Body of pancreas (tissue), 4 donors: ENCODE measurements around the gene PRPF31. TPM values are rescaled to one million over a fixed set of nuclear protein-coding genes. Genes with fewer than 3 reads are reported as not detected.

Experiments used
- ATAC-seq: fragments of 150-250 bp; one replicate; pipeline ENCODE4 v1.9.1; 2016
- DNase-seq, 4 donors: peaks; one replicate each; pipeline ENCODE4 v3.0.0-alpha.2; 2019
- H3K27ac ChIP-seq, 4 donors: fragments of 200-600 bp; sonication (generic); 1 replicate in 3 of 4; 2 replicates in 1 of 4; pipeline versions ENCODE4 v1.5.1 to v1.6.1; 2016 to 2019; ENCODE audit warnings: mild to moderate bottlenecking in 1 of 4, mixed read lengths in 1 of 4, moderate library complexity in 1 of 4
- H3K27me3 ChIP-seq, 2 donors: fragments of 200-600 bp; sonication (generic); one replicate each; pipeline ENCODE4 v1.6.0; 2016; ENCODE audit warnings: mild to moderate bottlenecking in 1 of 2
- H3K36me3 ChIP-seq, 2 donors: fragments of 200-600 bp; sonication (generic); replicated peaks in 1 of 2; 2 replicates each; pipeline ENCODE4 v1.5.1; 2016; ENCODE audit warnings: low read depth in 2 of 2; ENCODE audit not compliant: insufficient read depth in 1 of 2
- H3K4me1 ChIP-seq: fragments of 200-600 bp; sonication (generic); one replicate; pipeline ENCODE4 v1.6.0; 2016
- H3K4me3 ChIP-seq, 2 donors: fragments of 200-600 bp; sonication (generic); 1 replicate in 1 of 2; 2 replicates in 1 of 2; pipeline ENCODE4 v1.5.1; 2016 to 2019
- H3K9me3 ChIP-seq, 3 donors: fragments of 200-600 bp; sonication (generic); 1 replicate in 2 of 3; 2 replicates in 1 of 3; pipeline ENCODE4 v1.5.1; 2016
- CTCF ChIP-seq, 7 experiments: fragments of 450-650 bp in 4 of 7; fragments of 200-600 bp in 3 of 7; sonication (generic) in 3 of 7; IDR thresholded peaks; one replicate each; pipeline ENCODE4 v1.5.1; 2016 to 2019; ENCODE audit warnings: antibody characterized with exemption in 7 of 7
- POLR2A ChIP-seq, 3 donors: fragments of 450-650 bp; IDR thresholded peaks; one replicate each; pipeline ENCODE4 v1.6.1; 2016; ENCODE audit warnings: antibody characterized with exemption in 3 of 3, mild to moderate bottlenecking in 2 of 3
- WGBS, 2 donors: methylation state at CpG; one replicate each; pipeline ENCODE4 v1.1.5; 2017; 5-methylcytosine and 5-hydroxymethylcytosine counted together
- intact Hi-C: fragments of 100-400 bp; cut with DNase I; formaldehyde crosslinking; loops from one replicate; pipeline ENCODE4 v1.15.1; 2023
- total RNA-seq, 2 donors: library from RNA; depleted of rRNA; stranded (reverse); fragments of >200 nt; gene quantifications; one replicate each; pipeline ENCODE4 v1.1.0, GENCODE V29; 2016

PRPF31 gene
- total RNA-seq, 2 donors from 2014 or later: 17.8 to 24.1 TPM

DNA sequence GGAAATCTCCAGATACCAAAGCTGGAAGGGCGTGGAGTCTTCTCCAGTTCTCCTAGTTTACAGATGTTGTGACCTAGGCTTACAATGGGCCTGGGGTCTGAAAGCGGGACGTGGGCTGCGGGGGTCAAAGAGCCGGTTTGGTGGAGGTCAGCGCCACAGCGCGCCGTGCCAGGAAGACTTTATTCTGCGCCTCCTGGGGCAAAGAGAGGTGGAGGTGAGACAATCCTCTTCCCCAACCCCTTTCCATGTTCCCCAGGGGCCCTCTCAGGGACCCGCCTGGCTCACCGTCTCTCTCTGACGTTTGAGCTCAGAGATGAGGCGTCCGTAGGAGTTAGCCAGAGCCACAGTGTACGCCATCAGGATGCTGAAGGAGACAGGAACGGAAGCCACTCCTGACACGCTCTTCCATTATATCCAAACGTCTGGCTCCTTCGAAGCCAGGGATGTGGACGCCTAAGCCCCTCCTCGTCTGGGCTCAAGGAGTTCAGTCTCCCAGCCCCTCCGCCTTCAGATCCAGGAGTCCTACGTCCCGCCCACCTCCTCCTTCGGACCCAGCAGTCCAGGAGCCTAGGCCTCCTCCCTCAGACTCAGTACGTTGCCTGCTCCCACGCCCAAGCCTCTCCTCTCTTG is 44.7 kb downstream of the PRPF31 start:
- peaks cover 48% of the 10 kb centered on the region for H3K4me1 ChIP-seq
- ATAC-seq (no peak), DNase-seq (no peak)
- peak overlapping the region; percentile 3 to 29 for H3K4me3 ChIP-seq
- intact Hi-C loops: no loop called here
- 2% methylated on average over 18 to 28 of the region's 28 CpGs for WGBS, 2 donors
- peak overlapping the region; percentile 82 to 96 (median 90) for H3K27ac ChIP-seq
- H3K9me3 ChIP-seq: no peaks in the 10 kb centered on the region
- no peaks in the 10 kb centered on the region for H3K27me3 ChIP-seq
- peaks cover 5 to 9% of the 10 kb centered on the region in 2 donors for H3K36me3 ChIP-seq
- TF ChIP-seq POLR2A (IDR thresholded peaks at IDR 0.05) (no peak), CTCF (IDR thresholded peaks at IDR 0.05) (no peak)

DNA sequence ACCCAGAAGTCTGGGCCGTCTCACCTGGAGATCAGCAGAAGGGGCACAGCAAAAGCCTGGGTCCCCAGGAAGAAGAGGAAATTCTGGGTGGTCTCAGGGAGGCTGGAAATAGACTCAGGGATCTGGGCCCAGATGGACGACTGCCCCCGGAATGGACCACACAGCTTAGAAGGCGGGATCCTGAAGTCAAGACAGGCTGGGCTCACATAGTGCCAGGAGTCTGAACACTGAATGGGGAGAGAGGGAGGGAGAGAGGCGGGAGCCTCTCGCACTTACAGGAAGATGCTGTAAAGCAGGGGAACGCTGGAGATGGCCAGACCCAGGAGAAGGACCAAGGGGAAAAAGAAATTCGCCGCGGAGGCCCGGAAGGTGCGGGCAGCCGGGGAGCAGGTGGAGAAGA is 45.3 kb downstream of the PRPF31 start:
- 25 to 34% methylated on average over 13 of the region's 13 CpGs for WGBS, 2 donors
- H3K4me1 ChIP-seq: peaks cover 48% of the 10 kb centered on the region

DNA sequence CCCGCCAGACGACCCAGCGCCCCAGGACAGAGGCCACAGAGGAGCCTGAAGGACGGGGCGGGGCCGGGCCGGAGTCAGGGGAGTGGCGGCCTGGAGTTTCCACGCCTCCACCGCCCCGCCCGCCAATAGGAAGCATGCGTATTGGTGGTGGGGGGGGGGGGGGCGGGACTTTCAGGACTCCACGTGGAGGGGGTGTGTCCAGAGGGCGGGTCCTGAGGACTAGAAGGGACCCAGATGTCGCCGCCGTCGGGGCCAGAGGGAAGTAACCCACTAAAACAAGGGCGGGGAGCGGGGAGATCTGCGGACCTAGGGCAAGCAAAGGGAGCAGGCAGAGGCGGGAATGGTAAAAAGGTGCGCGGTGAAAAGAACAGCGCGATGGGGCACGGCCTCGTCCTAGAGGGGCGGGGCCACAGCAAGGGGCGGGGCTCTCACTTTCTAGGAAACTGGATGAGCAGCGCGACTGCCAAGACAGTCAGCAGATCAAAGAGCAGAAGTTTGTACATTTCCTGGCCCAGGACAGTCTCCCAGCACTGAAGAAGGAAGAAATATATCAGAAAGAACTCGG is 46.8 kb downstream of the PRPF31 start:
- no peaks in the 10 kb centered on the region for H3K27me3 ChIP-seq
- H3K4me1 ChIP-seq: peaks cover 48% of the 10 kb centered on the region
- DNase-seq (peak; percentile 89 to 95 (median 94)), ATAC-seq (peak; percentile 33)
- no peak for TF ChIP-seq CTCF (IDR thresholded peaks at IDR 0.05)
- peak in 2 of 3 donors; percentile 5 to 24 for TF ChIP-seq POLR2A (IDR thresholded peaks at IDR 0.05)
- H3K27ac ChIP-seq: peak overlapping the region in 2 of 4 donors; percentile 30 to 68
- intact Hi-C loops: no loop called here
- no peak overlapping the region for H3K4me3 ChIP-seq
- WGBS, 2 donors: 2 to 6% methylated on average over 18 to 32 of the region's 35 CpGs
- no peaks in the 10 kb centered on the region for H3K36me3 ChIP-seq
- no peaks in the 10 kb centered on the region for H3K9me3 ChIP-seq

More for the DNA sequence above, 45.3 kb downstream of the PRPF31 start:
- H3K9me3 ChIP-seq: no peaks in the 10 kb centered on the region
- peak overlapping the region in 3 of 4 donors; percentile 86 to 96 (median 95) for H3K27ac ChIP-seq
- ATAC-seq (no peak), DNase-seq (no peak)
- H3K36me3 ChIP-seq: peaks cover 5 to 8% of the 10 kb centered on the region in 2 donors
- H3K4me3 ChIP-seq: no peak overlapping the region
- TF ChIP-seq POLR2A (IDR thresholded peaks at IDR 0.05) (no peak), CTCF (IDR thresholded peaks at IDR 0.05) (no peak)
- intact Hi-C loops: no loop called here
- no peaks in the 10 kb centered on the region for H3K27me3 ChIP-seq

GRCh38 chr19:54162884-54163283 is 47.3 kb downstream of the PRPF31 start:
- Histone ChIP-seq H3K4me3 (no peak overlapping the region), H3K27ac (peak overlapping the region in 2 of 4 donors; percentile 30 to 68), H3K36me3 (no peaks in the 10 kb centered on the region), H3K9me3 (no peaks in the 10 kb centered on the region), H3K4me1 (peaks cover 46% of the 10 kb centered on the region), H3K27me3 (no peaks in the 10 kb centered on the region)
- WGBS, 2 donors: 68% methylated on average over 14 of the region's 14 CpGs
- TF ChIP-seq CTCF (IDR thresholded peaks at IDR 0.05) (no peak), POLR2A (IDR thresholded peaks at IDR 0.05) (peak in 1 of 3 donors; percentile 5)
- intact Hi-C loops: no loop called here
- no peak for ATAC-seq
- DNase-seq: no peak
